GM19351 (cell line): ENCODE measurements around the gene EIF2D.

Source experiments
- ATAC-seq: cut with Tn5 transposase; IDR thresholded peaks from one replicate; pipeline ENCODE4 v1.9.1; 2021; ENCODE audit warnings: mild to moderate bottlenecking, moderate library complexity; ENCODE audit not compliant: unreplicated experiment

The EIF2D gene

DNA sequence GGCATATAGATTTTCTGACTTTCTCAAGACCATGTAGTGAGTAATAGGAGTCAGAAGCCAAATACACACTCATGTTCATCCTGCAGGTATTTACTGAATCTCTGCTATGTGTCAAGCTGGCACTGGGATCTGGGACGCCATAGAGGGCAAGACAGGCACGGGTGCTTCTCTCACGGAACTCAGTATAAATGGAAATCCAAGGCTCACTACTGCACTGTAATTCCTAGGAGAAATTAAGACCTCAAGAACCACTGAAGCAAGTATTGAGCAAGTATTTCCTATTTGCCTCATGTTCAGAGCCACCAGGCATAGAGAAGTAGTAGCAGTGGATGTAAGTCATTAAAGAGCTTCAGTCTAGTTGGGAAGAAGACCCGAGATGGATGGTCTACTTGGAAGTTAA, 38.9 kb downstream of the EIF2D start:
- ATAC-seq: no peak

- ATAC-seq: no peak
Observed at GRCh38 chr1:206572835-206573234, 39.4 kb downstream of the EIF2D start.

GRCh38 chr1:206570529-206570928, 41.7 kb downstream of the EIF2D start:
- ATAC-seq: no peak

DNA sequence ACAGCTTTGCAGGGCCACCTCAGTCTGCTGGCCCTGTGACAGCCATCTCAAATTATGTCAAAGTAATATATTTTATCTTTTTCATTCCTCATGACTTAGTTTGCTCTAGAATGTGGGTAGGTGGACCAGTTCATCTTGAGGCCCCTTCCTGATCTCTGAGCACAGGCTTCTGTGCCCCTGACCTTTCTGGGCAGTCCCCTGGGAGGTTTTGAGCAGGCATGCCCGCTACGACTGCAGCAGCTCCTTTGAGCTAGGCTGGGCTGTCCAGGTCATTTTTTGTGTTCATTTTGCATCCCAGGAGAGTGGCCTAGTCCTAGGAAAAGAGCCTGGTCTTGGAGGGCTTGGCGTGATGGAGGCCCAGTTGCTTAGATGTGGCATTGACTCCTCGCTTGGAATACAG, 42.7 kb downstream of the EIF2D start:
- ATAC-seq: no peak

DNA sequence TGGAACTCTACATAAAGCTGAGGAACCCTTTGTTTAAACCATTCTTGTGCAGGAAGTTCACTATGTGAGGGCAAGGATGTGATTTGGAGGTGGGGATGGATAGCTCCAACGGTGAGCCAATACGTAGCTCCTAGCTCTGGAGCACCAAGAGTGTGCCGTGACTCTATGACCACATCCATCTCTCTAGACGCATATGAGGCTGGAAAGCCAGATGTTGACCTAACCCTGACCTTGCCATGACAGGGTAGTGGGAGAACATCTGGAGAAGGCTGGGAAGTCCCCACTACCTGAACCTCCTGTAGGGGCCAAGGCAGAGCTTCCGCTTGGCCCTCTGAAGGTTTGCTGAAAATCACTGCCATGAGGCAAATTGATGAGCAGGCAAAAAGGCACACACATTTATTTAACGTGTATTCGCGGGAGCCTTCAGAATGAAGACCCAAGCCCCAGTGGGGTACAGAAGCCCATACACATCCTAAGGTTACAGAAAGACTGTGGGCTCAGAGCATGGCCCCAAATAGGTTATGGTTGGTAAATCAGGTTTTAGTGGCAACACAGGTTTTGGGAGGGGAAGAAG, 43.4 kb downstream of the EIF2D start:
- ATAC-seq: no peak

- ATAC-seq: no peak
Observed at GRCh38 chr1:206568256-206568655, 44.0 kb downstream of the EIF2D start.

GRCh38 chr1:206566999-206567398, 45.3 kb downstream of the EIF2D start:
- ATAC-seq: no peak

DNA sequence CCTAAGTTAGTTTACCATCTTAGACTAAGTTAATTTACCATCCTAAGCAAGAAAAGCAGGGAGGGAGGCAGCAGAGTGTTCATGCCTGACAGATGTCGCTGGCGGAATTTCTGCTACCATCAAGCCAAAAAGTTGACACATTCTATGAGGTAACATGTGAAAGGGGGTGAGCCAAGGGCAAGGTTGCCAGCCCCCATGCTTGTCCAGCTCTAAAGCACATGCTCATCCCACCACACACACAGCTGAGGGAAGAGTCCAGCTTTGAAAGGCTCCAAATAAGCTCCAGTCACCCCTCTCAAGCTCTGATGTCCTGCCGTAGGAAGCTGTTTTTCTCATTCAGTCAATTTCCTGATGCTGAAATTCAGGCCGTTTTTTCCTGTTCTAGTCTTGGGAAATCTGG, 46.3 kb downstream of the EIF2D start:
- ATAC-seq: no peak

GRCh38 chr1:206563367-206564207, 48.7 kb downstream of the EIF2D start:
- peak; percentile 37 for ATAC-seq

DNA sequence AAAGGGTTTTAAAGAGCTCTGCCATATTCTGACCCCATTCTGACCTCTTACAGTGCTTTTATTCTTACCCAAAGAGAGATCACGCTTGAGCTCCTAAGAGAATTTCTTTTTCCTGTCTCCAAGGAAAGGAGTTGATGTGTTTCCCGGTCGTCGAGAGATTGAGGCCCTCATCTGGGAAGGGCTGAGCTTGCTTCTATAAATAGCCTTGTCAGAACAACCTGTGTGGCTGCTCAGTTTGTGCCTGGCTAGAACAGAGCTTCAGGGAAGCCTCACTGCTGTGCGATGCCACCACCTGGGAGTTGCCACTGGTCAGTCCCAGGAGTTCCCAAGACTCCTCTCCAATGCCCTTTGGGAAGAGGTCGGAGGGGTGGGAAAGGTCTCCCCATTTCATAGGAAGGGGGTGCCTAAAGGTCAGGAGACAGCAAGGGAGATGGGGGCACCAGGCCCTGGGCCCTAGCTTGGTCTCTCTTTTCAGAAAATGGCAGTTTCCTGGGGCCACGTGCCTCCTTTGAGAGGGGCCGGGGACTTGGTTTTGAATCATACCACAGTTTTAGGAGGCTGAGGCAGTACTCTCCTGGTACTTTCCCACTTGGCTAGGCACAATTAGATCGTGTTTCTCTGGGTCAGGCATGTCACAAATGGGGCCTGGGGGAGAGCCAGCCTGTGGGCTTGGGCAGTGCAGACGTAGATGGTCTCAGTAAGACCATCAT, 52.1 kb downstream of the EIF2D start:
- ATAC-seq: no peak

DNA sequence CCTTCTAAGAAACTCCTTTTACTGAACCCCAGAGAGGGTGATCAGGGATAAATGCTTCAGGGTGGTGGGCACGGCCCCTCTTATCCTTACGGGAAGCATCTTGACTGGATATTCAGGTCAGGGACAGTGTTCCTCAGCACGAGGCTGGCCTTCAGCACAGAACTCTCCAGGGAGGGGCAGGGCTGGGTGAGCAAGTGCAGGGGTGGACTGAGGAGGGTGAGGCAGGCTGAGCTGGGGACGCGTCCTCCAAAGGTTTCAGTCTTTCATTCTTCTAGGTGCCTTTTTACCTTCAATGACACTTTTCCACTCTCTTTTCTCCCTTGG, 52.6 kb downstream of the EIF2D start:
- ATAC-seq: no peak

GRCh38 chr1:206558794-206559671, 53.2 kb downstream of the EIF2D start:
- ATAC-seq: no peak

DNA sequence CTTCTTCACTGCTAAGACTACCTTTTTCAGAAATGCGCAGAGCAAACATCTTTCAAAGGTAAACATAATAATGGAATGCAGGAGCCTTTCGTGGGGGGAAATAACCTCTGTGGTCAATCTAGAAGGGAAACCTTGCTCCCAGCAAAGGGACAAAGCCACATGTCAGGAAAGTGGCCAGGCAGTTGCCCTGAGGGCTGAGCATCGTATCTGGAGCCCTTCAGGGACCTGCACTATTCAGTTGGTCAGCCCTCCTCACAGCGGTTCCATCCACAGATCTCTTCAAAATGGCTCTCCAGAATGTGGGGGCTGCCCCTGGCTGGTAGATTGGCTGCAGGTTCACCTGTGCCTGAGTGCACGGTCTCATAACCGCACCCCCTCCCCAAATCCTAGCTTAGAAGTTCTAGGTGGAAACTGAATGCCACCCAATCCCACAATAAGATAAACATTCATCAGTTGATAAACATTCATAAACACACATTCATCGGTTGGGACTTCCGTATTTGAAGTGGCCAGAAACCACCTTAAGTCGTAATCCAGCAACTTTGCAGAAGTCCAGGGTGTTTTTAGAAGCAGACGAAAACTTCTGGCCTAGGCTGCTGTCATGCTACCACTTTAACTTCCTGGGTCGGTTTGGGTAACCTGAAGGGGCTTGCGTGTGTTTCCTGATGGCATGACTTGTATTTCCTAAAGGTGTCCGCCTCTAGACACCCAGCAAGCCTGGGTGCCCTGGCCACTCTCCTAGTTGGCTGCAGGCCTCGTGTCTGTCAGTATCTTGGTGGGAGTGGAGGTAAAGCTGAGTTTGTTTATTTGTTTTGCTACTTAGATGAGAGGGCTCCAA, 54.4 kb downstream of the EIF2D start:
- no peak for ATAC-seq

DNA sequence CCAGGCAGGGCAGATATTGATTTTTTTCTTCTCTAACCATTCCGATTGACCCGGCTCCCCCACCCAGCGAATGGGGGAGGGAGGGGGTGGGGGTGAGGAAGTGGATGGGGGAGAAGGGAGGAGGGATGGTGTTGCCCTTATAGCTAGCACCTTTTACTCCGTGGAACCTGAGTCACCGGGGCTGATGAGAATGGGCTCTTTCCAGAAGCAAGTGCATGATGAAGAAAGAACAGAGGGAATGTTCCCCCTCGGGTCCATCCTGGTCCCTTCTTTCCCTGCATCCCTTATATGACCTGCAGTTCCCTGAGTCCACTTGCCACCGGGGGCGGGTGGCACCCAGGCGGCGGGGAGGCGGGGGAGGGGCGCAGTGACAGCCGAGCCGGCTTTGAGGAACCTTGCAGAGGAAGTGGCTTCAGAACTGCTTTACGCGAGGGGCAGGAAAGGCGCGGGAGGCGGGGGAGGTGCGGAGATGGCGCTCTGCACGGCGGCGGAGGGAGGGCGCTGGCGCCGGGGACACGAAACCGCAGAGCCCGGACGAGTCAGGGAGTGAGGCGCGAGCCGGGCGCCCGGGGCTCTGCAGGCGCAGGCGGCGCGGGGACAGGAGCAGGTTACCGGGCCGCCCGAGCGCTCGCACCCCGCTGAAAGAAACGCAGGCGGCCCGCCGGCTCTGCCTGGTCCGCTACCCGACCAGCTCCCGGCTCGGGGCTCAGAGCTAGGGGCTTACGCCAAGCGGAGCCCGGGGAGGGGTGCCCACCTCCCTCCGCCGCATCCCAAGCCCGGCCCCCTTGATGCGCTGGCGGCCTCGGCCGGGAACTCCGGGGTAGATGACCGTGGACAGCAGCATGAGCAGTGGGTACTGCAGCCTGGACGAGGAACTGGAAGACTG, 55.3 kb downstream of the EIF2D start:
- ATAC-seq: peak; percentile 51

GRCh38 chr1:206556047-206556749, 56.1 kb downstream of the EIF2D start:
- ATAC-seq: peak; percentile 34

GRCh38 chr1:206555473-206555935, 56.8 kb downstream of the EIF2D start:
- no peak for ATAC-seq

GRCh38 chr1:206554701-206555472, 57.4 kb downstream of the EIF2D start:
- ATAC-seq: no peak

- no peak for ATAC-seq
Observed at GRCh38 chr1:206554211-206554610, 58.1 kb downstream of the EIF2D start.
